WTC11 (cell line): ENCODE data around the gene LRMDA.

Source experiments
- CREB1 ChIP-seq: sonication (generic); formaldehyde crosslinking; IDR thresholded peaks from 2 replicates; pipeline ENCODE4 v1.8.0; 2023; ENCODE audit warnings: mild to moderate bottlenecking, missing genetic modification reagents
- CREM ChIP-seq: sonication (generic); formaldehyde crosslinking; IDR thresholded peaks from 2 replicates; pipeline ENCODE4 v1.8.1; 2022; ENCODE audit warnings: mild to moderate bottlenecking, missing genetic modification reagents, moderate library complexity
- CTCF ChIP-seq: fragments of 200-600 bp; IDR thresholded peaks from 2 replicates; pipeline ENCODE4 v1.8.0; 2022; ENCODE audit warnings: antibody characterized with exemption
- JUN ChIP-seq: sonication (generic); formaldehyde crosslinking; IDR thresholded peaks from 2 replicates; pipeline ENCODE4 v1.8.0; 2023; ENCODE audit warnings: mild to moderate bottlenecking, missing genetic modification reagents
- MYBL2 ChIP-seq: sonication (generic); formaldehyde crosslinking; IDR thresholded peaks from 2 replicates; pipeline ENCODE4 v1.8.1; 2023; ENCODE audit warnings: mild to moderate bottlenecking, moderate library complexity, missing genetic modification reagents
- NFYB ChIP-seq: sonication (generic); formaldehyde crosslinking; conservative IDR thresholded peaks from 2 replicates; pipeline ENCODE4 v1.8.0; 2022; ENCODE audit warnings: low read depth, missing genetic modification reagents
- RELA ChIP-seq: sonication (generic); formaldehyde crosslinking; IDR thresholded peaks from 2 replicates; pipeline ENCODE4 v1.8.1; 2022; ENCODE audit warnings: missing genetic modification reagents, mild to moderate bottlenecking, borderline replicate concordance
- SMAD4 ChIP-seq: sonication (generic); formaldehyde crosslinking; IDR thresholded peaks from 2 replicates; pipeline ENCODE4 v1.8.0; 2022; ENCODE audit warnings: mild to moderate bottlenecking, missing genetic modification reagents
- TF ChIP-seq, protein P1 (sequence below): sonication (generic); formaldehyde crosslinking; IDR thresholded peaks from 2 replicates; pipeline ENCODE4 v1.8.0; 2022; ENCODE audit warnings: mild to moderate bottlenecking, missing genetic modification reagents
- TF ChIP-seq, protein P2 (sequence below): sonication (generic); formaldehyde crosslinking; IDR thresholded peaks from 2 replicates; pipeline ENCODE4 v1.8.1; 2022; ENCODE audit warnings: low read depth, missing genetic modification reagents, borderline replicate concordance

DNA sequence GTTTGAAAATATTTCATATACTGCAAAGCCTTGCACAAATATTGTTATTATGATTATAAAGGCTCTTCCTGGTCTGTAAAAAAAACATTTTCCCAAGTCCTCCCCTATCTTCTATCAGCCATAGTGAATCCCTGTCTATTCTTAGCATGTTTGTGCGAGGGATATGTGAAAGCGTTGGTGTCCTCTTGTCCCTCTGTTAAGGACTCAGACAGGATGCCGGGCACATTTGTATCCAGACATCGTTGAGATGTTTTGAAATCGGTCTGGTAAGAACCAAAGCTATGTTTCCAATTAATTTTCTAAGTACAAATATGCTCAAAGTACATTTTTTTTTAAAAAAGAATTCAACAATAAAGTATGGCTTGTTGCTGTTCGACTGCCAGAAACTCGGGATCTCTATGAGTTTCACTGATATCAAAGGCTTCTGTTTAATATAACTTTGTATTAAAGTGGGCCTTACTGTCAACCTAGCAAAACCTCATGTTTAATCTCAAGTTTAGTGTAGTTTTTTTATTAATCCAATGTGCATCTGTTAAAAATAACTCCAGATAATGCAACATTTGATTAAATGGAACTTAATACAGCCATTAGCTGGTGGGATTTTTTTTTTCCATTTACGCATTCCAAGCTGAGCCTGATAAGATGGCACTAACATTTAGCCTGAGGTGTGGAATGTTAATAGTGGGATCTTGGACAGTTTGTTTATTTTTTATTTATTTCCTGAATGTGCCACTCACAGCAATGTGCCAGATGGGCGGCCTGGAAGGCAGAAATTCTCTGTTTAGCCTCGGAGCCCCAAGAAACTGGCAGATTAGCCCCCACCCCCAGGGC, 754.3 kb downstream of the LRMDA start:
- no peak for TF ChIP-seq CREB1 (CRISPR knock-in tag)
- TF ChIP-seq JUN, result no peak
- TF ChIP-seq CTCF, result no peak
- TF ChIP-seq, protein P1, sequence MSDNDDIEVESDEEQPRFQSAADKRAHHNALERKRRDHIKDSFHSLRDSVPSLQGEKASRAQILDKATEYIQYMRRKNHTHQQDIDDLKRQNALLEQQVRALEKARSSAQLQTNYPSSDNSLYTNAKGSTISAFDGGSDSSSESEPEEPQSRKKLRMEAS (CRISPR knock-in tag), result no peak
- no peak for TF ChIP-seq MYBL2
- no peak for TF ChIP-seq RELA (CRISPR knock-in tag)
- no peak for TF ChIP-seq SMAD4
- no peak for TF ChIP-seq NFYB
- no peak for TF ChIP-seq CREM (CRISPR knock-in tag)
- TF ChIP-seq, protein P2, sequence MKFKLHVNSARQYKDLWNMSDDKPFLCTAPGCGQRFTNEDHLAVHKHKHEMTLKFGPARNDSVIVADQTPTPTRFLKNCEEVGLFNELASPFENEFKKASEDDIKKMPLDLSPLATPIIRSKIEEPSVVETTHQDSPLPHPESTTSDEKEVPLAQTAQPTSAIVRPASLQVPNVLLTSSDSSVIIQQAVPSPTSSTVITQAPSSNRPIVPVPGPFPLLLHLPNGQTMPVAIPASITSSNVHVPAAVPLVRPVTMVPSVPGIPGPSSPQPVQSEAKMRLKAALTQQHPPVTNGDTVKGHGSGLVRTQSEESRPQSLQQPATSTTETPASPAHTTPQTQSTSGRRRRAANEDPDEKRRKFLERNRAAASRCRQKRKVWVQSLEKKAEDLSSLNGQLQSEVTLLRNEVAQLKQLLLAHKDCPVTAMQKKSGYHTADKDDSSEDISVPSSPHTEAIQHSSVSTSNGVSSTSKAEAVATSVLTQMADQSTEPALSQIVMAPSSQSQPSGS (CRISPR knock-in tag), result no peak
